ENCODE data around the gene MS4A4A.

Gene MS4A4A

DNA sequence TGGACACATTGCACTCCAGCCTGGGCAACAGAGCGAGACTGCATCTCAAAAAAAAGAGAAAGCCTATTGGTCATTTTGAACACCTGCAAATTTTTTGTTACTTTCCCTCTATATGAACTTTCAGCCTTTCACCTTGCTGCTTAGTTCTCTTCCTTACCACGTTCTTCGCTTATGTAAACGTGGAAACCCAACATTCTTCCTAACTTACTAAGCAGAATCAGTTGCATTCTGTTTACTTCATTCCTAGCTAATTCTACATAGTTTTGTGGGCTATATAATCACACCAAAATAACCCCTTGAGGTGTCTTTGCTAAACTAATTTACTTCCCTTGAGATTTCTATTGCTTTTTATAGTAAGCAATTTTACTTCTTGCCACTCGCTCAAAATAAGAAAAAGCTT lies 23.2 kb downstream of the MS4A4A start:
- no peak for DNase-seq

- DNase-seq = no peak
Observed at GRCh38 chr11:60305906-60306619, 25.6 kb downstream of the MS4A4A start.

GRCh38 chr11:60307507-60308195 lies 27.2 kb downstream of the MS4A4A start:
- DNase-seq = no peak

GRCh38 chr11:60310407-60310998 lies 30.0 kb downstream of the MS4A4A start:
- no peak for DNase-seq

DNA sequence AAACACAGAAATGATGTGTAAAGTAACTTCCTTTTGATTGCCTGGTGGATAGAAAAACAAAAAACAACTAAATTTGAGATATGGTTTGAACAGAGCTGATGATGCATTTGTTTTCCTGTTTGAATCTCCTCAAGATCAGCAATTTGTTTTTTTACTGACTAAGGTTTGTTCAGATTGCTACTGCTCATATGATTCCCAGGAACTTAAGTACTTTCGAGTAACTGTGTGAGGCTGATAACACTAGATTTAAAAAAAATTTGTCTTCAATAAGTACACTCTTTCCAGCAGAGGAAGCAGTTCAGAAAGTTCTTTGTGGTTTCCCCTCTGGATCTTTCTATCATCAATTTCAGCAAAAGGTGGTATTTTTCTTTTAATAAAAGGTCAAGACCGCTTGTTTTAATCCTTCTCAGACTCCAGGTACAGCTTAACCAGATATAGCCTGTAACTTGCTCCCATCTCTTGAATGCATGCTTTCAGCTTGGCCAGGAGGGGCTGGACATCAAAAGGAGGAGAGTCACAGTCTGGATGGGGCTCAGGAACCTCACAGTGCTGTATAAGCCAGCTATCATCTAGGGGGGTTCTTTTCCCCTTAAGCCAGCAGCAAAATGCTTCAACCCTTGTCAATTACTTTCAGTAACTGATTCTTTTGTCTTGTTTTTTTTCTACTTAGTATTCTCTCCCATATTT lies 34.3 kb downstream of the MS4A4A start:
- no peak for DNase-seq

DNA sequence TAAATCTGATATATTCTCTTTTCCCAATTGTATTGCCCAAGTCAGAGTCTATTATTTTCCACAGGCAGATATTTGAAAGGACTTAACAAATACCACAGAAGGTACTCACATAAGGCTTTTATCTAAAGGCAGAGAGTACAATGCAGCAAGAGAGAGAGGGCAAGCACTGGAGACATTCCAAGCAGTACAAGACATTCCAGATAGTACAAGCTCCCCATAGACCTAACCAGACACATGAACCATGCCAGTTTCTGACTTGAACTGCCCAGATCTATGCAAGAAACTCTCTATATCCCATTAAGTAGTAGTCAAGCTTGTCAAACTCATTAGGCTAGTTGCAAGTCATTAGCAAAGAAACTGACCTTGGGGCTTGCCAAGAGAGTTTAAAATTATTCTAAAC lies 35.4 kb downstream of the MS4A4A start:
- no peak for DNase-seq

DNA sequence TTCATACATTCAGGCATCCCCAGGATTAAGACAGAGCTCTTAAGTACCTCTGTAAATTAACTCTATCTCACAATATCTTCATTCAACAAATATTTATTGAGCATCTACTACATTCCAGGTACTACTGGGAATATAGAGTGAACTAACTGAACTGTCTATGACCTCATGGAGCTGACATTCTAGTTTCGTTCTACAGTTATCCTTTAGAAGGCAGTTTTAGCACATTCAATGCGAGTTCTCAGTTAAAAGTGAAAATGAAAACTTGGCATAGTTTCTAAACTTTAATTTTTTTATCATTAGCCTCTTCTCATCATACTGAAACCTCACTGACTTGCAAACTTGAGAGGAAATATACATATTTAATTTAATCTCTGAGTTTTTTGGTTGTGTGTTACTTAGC lies 35.9 kb downstream of the MS4A4A start:
- DNase-seq = no peak

GRCh38 chr11:60318726-60319125 lies 38.3 kb downstream of the MS4A4A start:
- DNase-seq = no peak

GRCh38 chr11:60321051-60321450 lies 40.6 kb downstream of the MS4A4A start:
- DNase-seq = no peak

DNA sequence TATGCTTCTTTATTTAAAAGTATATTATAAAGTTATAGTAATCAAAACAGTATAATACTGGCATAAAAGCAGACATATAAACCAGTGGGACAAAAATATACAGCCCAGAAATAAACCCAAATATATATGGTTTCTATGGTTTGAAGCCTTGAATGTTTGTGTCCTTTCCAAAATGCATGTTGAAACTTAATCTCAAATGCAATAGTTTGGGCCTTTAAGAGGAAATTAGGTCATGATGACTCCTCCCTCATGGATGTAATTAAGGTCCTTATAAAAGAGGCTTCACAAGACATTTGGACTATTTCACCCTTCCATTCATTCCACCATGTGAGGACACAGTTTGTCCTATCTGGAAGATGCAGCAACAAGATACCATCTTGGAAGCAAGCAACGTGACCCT lies 46.5 kb downstream of the MS4A4A start, which contains the start of gene MS4A6E:
TSS of gene MS4A6E (plus strand) at position 301 of the 400 bp plus-strand sequence. CDS start 7,641 bp downstream, outside the sequence.
- no peak for DNase-seq

DNA sequence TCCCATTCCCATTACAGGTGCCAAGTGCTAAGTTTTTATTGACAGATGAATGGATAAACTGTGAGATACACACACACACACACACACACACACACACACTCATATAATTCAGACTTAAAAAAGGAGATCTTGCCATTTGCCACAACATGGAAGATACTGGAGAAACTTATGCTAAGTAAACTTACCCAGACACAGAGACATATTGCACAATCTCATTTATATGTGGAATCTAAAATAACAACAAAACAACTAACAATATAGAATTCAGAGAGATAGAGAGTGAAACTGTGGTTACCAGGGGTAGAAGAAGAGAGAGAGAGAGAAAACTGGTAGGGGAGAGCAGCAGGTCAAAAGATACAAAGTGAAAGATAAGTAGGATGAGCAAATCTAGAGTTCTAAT lies 48.0 kb downstream of the MS4A4A start:
- no peak for DNase-seq

- DNase-seq = no peak
Observed at GRCh38 chr11:60332846-60333245, 52.4 kb downstream of the MS4A4A start.

DNA sequence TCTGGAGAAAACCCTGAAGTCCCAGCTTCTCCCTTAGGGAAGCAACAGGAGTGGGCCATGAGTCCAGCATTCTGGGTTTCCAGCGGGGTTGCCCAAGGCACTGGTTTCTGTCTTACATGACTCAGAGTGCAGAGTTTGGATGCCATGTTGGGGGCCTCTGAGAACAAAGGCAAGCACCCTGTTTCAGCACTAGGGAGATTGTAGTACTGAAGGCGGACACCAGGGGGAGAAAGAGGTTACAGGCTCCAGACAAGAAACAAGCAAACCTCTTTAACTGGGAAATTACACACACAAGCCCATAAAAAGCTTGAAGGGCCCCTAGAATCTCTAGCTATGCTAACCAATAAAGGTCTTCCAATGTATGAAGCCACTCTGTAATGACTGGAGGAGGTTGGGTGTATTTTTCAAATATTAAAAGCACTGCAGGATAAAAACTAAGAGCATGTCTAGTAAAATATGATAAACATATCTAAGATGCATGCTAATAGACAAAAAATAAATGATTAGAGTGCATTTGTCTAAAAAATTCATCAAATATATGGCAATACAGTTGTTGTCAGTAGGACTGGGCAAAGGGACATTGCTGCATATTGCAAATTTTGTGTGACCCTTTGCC lies 53.6 kb downstream of the MS4A4A start:
- peak; percentile 32 to 65 for DNase-seq

GRCh38 chr11:60336767-60337391 lies 56.4 kb downstream of the MS4A4A start:
- DNase-seq = no peak

DNA sequence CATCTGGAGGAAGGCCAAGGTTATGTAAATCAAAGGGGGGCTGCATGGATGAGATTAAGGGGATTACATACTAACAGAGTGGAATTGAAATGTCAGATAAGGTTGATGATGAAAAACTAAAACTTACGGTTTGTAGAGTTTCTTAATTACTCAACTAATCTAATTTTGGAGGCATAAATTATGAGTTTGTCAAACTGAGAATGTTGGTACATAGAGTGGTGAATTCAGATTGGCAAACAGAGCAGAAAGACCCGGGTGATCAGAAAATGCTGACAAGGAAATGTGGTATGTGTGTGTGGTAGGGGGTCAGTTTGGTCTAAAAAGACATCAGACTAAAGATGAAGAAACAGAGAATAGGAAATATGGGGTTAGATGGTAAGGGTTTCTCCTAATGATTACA lies 57.6 kb downstream of the MS4A4A start:
- no peak for DNase-seq

DNA sequence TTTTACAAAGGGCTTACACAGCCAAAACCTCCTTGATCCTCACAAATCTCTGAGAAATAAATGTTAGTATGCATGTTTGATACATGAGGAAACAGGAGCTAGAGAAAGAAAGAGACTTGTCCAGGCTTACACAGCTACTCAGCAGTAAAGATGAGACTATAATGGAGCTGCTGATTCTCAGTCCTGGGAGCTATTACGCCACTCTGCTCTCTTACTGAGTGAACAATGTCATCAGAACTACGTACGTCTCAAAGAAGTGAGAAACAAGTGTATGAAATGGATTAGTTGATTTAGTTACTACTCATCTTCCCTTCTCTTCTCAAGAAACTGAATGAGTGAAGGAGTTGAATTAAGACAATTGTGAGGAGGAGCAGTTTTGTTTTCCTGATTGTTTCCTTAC lies 58.9 kb downstream of the MS4A4A start:
- DNase-seq = no peak

DNA sequence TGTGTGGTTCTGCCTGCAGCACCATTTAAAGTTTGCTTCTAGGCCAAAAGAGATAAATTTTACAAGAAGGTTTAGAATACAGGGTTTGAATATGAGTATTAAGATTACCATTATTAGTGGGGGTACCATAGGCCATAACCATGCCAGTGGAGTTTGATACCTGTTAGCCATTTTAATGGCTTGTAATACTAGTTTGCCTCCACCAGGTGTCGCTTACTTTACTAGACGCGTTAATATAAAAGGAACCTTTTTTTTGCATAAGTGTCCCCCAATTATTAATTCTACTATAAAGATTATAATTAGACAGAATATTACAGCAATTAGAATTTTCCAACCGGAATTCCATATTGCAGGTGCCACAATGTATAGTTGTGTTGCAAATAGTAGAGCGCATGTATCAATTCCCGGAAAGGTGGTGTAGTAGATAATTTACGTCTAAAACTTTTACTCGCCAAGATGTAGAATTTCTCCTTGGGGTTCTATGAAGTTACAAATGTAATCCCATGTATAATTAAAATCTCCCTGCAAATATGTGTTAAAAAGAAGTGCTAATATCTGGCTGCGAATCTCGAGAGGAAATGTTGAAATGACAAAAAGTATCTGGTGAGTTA lies 62.7 kb downstream of the MS4A4A start:
- DNase-seq = peak in 1 of 2 donors; percentile 3

DNA sequence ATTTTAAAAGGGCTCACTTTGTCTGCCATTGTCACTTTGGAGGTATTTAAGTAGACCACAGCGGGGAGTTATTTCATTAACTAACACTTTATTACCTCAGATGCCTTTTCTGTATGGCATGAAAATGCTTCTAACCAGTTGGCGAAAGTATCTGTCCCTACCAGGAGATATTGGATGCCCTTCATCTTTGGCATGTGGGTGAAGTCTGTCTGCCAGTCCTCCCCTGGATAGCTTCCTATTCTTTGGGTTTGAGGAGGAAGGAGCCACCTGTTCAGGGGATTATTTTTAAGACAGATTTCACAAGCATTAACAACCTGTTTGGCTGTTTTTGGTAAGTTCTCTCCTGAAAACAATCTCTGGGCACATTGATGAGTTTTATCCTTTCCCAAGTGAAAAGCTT lies 63.7 kb downstream of the MS4A4A start:
- no peak for DNase-seq

DNA sequence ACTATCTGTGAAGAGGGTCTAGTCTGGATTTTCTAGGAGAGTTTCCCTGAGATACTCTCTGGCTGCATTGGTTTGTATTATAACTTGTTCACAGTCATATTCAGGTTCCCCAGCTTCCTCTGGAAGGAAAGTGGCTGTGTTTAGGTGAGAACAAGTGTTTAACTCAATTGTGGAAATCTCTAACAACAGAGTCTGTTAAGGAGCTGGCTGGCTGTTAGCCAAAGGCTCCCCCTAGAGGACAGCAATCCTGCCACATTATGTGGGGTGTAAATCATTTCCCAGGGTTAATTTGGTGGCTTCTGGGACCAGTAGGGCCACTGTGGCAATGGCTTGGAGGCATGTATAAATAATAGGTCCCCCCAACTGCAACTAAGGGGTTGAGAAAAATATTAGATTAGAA lies 65.0 kb downstream of the MS4A4A start:
- no peak for DNase-seq

DNA sequence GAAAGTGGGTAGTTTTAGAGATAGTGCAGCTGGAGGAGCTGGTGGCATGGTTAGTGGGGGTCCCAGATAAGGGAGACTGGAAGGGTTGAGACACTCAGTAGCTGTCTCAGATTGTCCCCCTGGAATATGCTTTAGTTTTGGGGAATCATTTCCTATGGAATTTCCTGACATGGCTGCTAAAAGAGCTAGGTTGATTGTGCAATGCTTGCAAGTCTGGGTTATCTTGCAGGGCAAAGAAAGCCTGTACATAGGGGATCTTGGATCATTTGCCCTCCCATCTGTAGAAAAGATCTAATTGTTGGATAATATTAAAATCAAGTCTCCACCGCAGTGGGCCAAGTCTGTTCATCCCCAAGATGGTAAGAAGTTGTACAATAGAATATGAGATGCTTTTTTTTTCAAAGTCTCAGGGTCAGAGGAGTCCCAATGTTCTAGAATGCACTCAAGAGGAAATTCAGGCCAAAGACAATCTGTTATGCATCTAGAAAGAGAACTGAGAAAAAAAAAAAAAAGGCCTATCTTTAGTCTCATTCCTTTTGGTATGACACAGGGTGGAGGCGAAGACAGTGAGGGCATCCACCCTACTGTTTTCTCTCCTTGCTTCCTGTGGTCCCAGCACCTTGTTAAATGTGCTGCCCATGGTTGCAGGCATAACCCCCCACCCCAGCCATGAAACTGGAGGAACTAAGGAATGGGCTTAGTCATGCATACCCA lies 66.8 kb downstream of the MS4A4A start:
- no peak for DNase-seq

DNA sequence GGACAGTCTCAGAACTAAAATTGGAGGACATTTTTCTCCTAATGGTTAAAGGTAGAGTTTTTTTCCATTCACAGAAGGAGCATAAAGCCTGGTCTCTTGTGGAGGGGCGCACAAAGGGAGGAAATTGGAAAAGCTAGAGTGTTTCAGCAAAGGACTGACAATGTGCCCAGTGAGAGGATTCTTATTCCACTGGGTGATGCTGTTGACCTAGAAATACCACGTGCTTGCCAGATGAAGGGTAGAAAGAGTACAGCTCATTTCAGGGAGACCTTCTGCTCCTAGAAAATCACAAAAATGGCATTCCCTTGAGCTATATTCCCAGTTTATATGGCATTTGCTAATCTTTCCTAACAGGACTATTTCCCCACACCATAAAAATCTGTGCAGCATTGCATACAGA lies 67.7 kb downstream of the MS4A4A start:
- no peak for DNase-seq

GRCh38 chr11:60349990-60350389 lies 69.5 kb downstream of the MS4A4A start:
- no peak for DNase-seq

All from activated CD4-positive, alpha-beta T cell treated with anti-CD3 and anti-CD28 coated beads for 4 hours (primary cell).